Vagina (tissue), 2 donors: Measurements from ENCODE around the gene PLCL1.

Experiments used
- CTCF ChIP-seq, 3 experiments: fragments of 450-650 bp in 2 of 3; fragments of 200-600 bp in 1 of 3; sonication (generic) in 1 of 3; IDR thresholded peaks; one replicate each; pipeline ENCODE4 v1.5.1; 2017 to 2019; ENCODE audit warnings: antibody characterized with exemption in 3 of 3, mild to moderate bottlenecking in 2 of 3, moderate library complexity in 2 of 3
- POLR2A ChIP-seq, 2 donors: fragments of 450-650 bp; IDR thresholded peaks; one replicate each; pipeline ENCODE4 v1.6.1; 2017; ENCODE audit warnings: antibody characterized with exemption in 2 of 2, mild to moderate bottlenecking in 2 of 2, moderate library complexity in 2 of 2

DNA sequence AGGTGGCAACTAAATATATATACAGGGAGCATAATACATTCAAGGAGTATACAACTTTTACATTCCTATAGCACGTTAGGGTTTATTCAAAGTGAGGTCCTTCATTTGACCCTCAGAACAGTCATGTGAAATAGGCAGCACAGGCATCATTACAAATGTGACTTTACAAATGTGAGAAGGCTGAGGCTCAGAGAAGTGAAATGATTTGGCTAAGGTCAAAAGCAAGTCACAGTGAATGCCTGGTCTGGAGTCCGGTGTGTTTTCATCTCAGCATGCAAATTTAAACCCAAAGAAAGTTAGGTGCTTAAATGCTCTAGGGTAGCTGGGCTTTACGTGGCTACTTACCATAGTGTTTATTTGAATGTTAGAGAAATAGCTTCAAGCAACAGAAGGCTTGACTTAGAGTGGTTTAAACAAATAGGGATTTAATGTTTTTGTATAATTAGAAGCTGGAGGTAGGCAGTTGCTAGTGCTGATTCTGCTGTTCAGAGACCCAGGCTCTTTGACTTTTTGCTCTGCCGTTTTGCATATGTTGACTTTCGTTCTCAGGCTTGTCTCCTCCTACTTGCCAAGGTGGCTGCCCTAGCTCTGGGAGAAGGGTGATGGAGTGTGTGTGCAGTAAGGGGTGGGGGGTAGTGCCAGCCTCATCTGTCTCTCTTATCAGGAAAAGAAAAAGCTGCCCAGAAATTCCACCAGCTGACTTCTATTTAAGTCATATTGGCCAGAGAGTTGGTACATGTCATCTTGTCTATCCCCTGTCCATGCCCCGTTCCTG, 89.2 kb downstream of the PLCL1 start:
- TF ChIP-seq POLR2A (IDR thresholded peaks at IDR 0.05) (no peak), CTCF (IDR thresholded peaks at IDR 0.05) (no peak)
